Colonic mucosa (tissue), 4 donors: ENCODE data around the gene GPD1L. TPM values are rescaled to one million over a fixed set of nuclear protein-coding genes. Genes with fewer than 3 reads are reported as not detected.
"Not testable (repeated sequence)": the region's sequence is repeated elsewhere in the genome, so short reads cannot be mapped to it uniquely, and the experiment has no call there.

Source experiments
- DNase-seq: peaks from one replicate; pipeline ENCODE4 v3.0.0-alpha.2; 2020
- H3K27ac ChIP-seq: fragments of 200-600 bp; one replicate; pipeline ENCODE4 v1.8.0; 2021
- H3K27me3 ChIP-seq: fragments of 200-600 bp; one replicate; pipeline ENCODE4 v1.8.0; 2021
- H3K36me3 ChIP-seq: fragments of 200-600 bp; one replicate; pipeline ENCODE4 v1.8.0; 2021
- H3K4me1 ChIP-seq: fragments of 200-600 bp; one replicate; pipeline ENCODE4 v1.8.0; 2021; ENCODE audit warnings: mild to moderate bottlenecking
- H3K4me3 ChIP-seq: fragments of 200-600 bp; one replicate; pipeline ENCODE4 v1.8.0; 2021
- H3K9ac ChIP-seq, 2 donors: one replicate each; pipeline ENCODE4 v1.7.0; 2013; ENCODE audit warnings: control low read depth in 2 of 2, low read depth in 2 of 2, low read length in 2 of 2
- H3K9me3 ChIP-seq: fragments of 200-600 bp; one replicate; pipeline ENCODE4 v1.8.0; 2021
- CTCF ChIP-seq: fragments of 200-600 bp; IDR thresholded peaks from one replicate; pipeline ENCODE4 v1.8.0; 2022; ENCODE audit warnings: antibody characterized with exemption, mild to moderate bottlenecking
- intact Hi-C: fragments of 100-400 bp; cut with DNase I; formaldehyde crosslinking; loops from one replicate; pipeline ENCODE4 v1.14.1; 2022
- total RNA-seq, 2 donors: library from RNA; stranded (reverse); fragmentation: NEBNext Ultra II Directional in 1 of 2; extraction: Animal tissue kit (Norgen Biotek cat#: 25700) in 1 of 2; gene quantifications; one replicate each; pipeline ENCODE4 v1.2.1, GENCODE V29; 2021
- donor health status: healthy.
- donor health status: DM: no; HTN: no; CAD: no.
- donor health status: DM: no; HTN: no; CAD: no.

The GPD1L gene
- total RNA-seq, 2 donors from 2014 or later: 70.3 to 78.4 TPM

GRCh38 chr3:32181796-32182195 is 75.4 kb downstream of the GPD1L start:
- no peak overlapping the region for H3K27ac ChIP-seq
- TF ChIP-seq CTCF: no peak

GRCh38 chr3:32184187-32184730 is 77.8 kb downstream of the GPD1L start:
- no peaks in the 10 kb centered on the region for H3K4me1 ChIP-seq
- no peaks in the 10 kb centered on the region for H3K36me3 ChIP-seq
- H3K27me3 ChIP-seq: no peaks in the 10 kb centered on the region
- TF ChIP-seq CTCF: no peak
- intact Hi-C loops: loop anchor here (10.0 kb wide), 1 partner anchor 491 kb away; no protein-coding TSS in a partner anchor
- DNase-seq: no peak
- no peak overlapping the region for H3K4me3 ChIP-seq
- no peaks in the 10 kb centered on the region for H3K9me3 ChIP-seq
- no peak overlapping the region for H3K27ac ChIP-seq
- no peak overlapping the region for H3K9ac ChIP-seq

More at GRCh38 chr3:32181796-32182195, 75.4 kb downstream of the GPD1L start:
- Histone ChIP-seq H3K36me3 (no peaks in the 10 kb centered on the region), H3K4me3 (no peak overlapping the region), H3K27me3 (no peaks in the 10 kb centered on the region), H3K4me1 (no peaks in the 10 kb centered on the region), H3K9ac (no peak overlapping the region), H3K9me3 (no peaks in the 10 kb centered on the region)
- DNase-seq: no peak
- intact Hi-C loops: loop anchor here (10.0 kb wide), 1 partner anchor 493 kb away; no protein-coding TSS in a partner anchor

GRCh38 chr3:32186097-32186496 is 79.7 kb downstream of the GPD1L start:
- Histone ChIP-seq H3K9me3 (no peaks in the 10 kb centered on the region), H3K4me3 (no peak overlapping the region), H3K36me3 (no peaks in the 10 kb centered on the region), H3K27me3 (no peaks in the 10 kb centered on the region), H3K9ac (no peak overlapping the region), H3K4me1 (no peaks in the 10 kb centered on the region), H3K27ac (no peak overlapping the region)
- DNase-seq: no peak
- intact Hi-C loops: loop anchor here (10.0 kb wide), 1 partner anchor 489 kb away; no protein-coding TSS in a partner anchor
- no peak for TF ChIP-seq CTCF

GRCh38 chr3:32186876-32187275 is 80.5 kb downstream of the GPD1L start:
- no peaks in the 10 kb centered on the region for H3K36me3 ChIP-seq
- DNase-seq: no peak
- no peaks in the 10 kb centered on the region for H3K9me3 ChIP-seq
- H3K4me1 ChIP-seq: no peaks in the 10 kb centered on the region
- no peak overlapping the region for H3K27ac ChIP-seq
- H3K9ac ChIP-seq: no peak overlapping the region
- intact Hi-C loops: loop anchor here (10.0 kb wide), 1 partner anchor 488 kb away; no protein-coding TSS in a partner anchor
- TF ChIP-seq CTCF: no peak
- no peaks in the 10 kb centered on the region for H3K27me3 ChIP-seq
- H3K4me3 ChIP-seq: no peak overlapping the region

GRCh38 chr3:32189693-32190092 is 83.3 kb downstream of the GPD1L start:
- H3K27me3 ChIP-seq: no peaks in the 10 kb centered on the region
- intact Hi-C loops: loop anchor here (10.0 kb wide), 1 partner anchor 485 kb away; no protein-coding TSS in a partner anchor
- TF ChIP-seq CTCF: no peak
- no peak overlapping the region for H3K4me3 ChIP-seq
- H3K9ac ChIP-seq: no peak overlapping the region
- no peaks in the 10 kb centered on the region for H3K4me1 ChIP-seq
- H3K9me3 ChIP-seq: no peaks in the 10 kb centered on the region
- H3K36me3 ChIP-seq: no peaks in the 10 kb centered on the region
- no peak overlapping the region for H3K27ac ChIP-seq
- no peak for DNase-seq

- not testable (repeated sequence) for H3K27ac ChIP-seq, H3K4me1 ChIP-seq
Measured at GRCh38 chr3:32190556-32190955, 84.1 kb downstream of the GPD1L start.

More at GRCh38 chr3:32190556-32190955, 84.1 kb downstream of the GPD1L start:
- H3K27me3 ChIP-seq, H3K9me3 ChIP-seq, DNase-seq, intact Hi-C loops, H3K9ac ChIP-seq, H3K36me3 ChIP-seq, H3K4me3 ChIP-seq: not testable (repeated sequence)
